SK-N-MC (cell line): ENCODE data around the gene ACER3.

Source experiments
- EZH2 ChIP-seq: fragments of 200-600 bp; sonication (generic); IDR thresholded peaks from one replicate; pipeline ENCODE4 v1.6.1; 2017; ENCODE audit warnings: antibody characterized with exemption
- POLR2AphosphoS5 ChIP-seq: IDR thresholded peaks from 2 replicates; pipeline ENCODE4 v1.6.1; 2012; ENCODE audit warnings: mild to moderate bottlenecking, low read depth, low read length, borderline replicate concordance

GRCh38 chr11:77059806-77060205 lies 199.1 kb downstream of the ACER3 start:
- no peak for TF ChIP-seq EZH2
- no peak for TF ChIP-seq POLR2AphosphoS5
